ENCODE measurements around the gene CATSPERZ.

The CATSPERZ gene

GRCh38 chr11:64259533-64260067, 40.6 kb upstream of the CATSPERZ start:
- H3K4me3 ChIP-seq (replicated peaks; ENCODE audit: low read depth, low read length): no peak overlapping the region
- TF ChIP-seq CTCF (IDR thresholded peaks at IDR 0.05; ENCODE audit: low read length, missing control alignments): no peak

DNA sequence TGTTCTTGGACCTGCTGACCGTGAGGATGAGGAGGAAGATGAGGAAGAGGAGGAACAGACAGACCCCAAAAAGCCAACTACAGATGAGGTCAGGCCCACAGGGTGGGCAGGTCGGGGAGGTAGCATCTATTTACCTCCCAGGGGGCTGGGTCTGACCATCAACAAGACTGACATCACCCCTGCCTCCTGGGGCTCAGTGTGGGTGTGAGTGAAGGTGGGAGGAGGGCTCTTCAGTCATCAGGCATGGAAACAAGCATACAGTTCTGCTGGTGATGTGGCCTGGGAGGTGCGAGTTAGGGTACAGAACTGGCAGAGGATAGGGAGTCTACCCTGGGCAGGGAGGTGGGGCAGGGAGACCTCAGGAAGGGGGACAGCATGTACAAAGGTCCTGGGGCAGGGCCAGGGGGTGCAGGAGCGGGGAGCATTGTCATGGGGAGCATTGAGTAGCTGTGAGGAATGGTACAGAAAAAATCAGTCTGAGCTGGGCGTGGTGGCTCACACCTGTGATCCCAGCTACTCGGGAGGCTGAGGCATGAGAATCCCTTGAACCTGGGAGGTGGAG, 39.9 kb upstream of the CATSPERZ start:
- no peak for TF ChIP-seq CTCF (IDR thresholded peaks at IDR 0.05; ENCODE audit: low read length, missing control alignments)

More at GRCh38 chr11:64259533-64260067, 40.6 kb upstream of the CATSPERZ start:
- no peak for DNase-seq (ENCODE audit: low read depth)

DNA sequence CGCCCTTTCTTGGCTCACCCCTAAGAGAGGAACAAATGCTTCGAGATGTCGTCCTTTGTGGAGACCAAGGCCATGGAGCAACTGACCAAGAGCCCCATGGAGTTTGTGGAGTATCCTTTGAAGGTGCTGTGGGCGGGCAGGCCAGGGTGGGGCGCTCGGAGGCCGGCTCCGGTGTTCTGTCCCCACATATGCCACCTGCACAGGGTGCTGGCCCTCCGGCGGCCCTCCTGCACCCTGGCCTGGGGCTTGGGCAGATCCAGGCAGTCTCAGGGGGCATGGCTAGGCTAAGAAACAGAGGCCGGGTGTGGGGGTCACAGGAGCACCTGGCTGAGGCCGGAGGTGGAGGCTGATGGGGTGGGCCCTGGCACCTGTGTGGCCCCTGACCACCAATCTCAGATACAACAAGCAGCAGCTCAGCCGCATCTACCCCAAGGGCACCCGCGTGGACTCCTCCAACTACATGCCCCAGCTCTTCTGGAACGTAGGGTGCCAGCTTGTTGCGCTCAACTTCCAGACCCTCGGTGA, 38.5 kb upstream of the CATSPERZ start:
- TF ChIP-seq CTCF (IDR thresholded peaks at IDR 0.05; ENCODE audit: low read length, missing control alignments): no peak
- no peak overlapping the region for H3K4me3 ChIP-seq (replicated peaks; ENCODE audit: low read depth, low read length)
- DNase-seq (ENCODE audit: low read depth): no peak

More for the DNA sequence above, 39.9 kb upstream of the CATSPERZ start:
- no peak for DNase-seq (ENCODE audit: low read depth)
- no peak overlapping the region for H3K4me3 ChIP-seq (replicated peaks; ENCODE audit: low read depth, low read length)

- TF ChIP-seq CTCF (IDR thresholded peaks at IDR 0.05; ENCODE audit: low read length, missing control alignments): no peak
- H3K4me3 ChIP-seq (replicated peaks; ENCODE audit: low read depth, low read length): no peak overlapping the region
- no peak for DNase-seq (ENCODE audit: low read depth)
Observed at GRCh38 chr11:64262271-64263002, 37.7 kb upstream of the CATSPERZ start.

DNA sequence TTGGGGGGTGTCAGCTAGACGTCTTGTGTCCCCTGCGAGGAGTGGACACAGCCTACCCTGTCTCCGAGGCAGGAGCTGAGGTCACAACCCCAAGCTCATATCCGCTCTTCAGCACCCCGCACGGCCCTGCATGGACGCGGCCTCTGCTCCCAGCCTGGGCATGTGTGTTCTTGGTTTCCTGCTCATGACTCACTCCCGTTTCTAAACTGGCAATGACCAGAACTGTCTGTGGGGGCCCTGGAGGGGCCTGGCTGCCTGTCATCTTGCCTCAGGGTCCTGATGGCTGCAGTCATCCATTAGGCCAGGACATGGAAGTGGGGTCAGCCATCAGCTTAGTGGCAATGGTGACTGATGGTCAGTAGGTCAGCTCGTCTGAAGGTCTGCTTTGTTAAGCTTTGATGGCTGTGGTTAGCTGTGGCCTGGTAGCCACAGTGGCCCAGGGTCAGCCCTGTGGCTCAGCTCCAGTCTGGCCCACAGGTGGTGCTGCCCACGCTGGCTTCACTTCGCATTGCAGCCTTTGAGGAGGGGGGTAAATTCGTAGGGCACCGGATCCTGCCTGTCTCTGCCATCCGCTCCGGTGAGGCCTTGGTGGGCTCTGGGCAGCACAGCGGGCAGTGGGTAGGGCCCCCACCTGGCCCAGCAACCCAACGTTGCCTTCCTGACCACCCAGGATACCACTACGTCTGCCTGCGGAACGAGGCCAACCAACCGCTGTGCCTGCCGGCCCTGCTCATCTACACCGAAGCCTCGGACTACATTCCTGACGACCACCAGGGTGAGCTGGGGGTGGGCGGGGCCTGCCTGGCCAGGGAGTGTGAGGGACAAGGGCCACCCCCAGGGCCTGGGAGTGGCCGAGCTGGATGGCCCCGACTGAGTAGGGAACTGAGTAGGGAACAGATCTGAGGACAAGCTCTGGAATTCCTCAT, 36.9 kb upstream of the CATSPERZ start:
- DNase-seq (ENCODE audit: low read depth): peak; percentile 60
- H3K4me3 ChIP-seq (replicated peaks; ENCODE audit: low read depth, low read length): no peak overlapping the region
- no peak for TF ChIP-seq CTCF (IDR thresholded peaks at IDR 0.05; ENCODE audit: low read length, missing control alignments)

GRCh38 chr11:64263947-64264317, 36.2 kb upstream of the CATSPERZ start:
- TF ChIP-seq CTCF (IDR thresholded peaks at IDR 0.05; ENCODE audit: low read length, missing control alignments): no peak
- DNase-seq (ENCODE audit: low read depth): no peak
- H3K4me3 ChIP-seq (replicated peaks; ENCODE audit: low read depth, low read length): no peak overlapping the region

All from fibroblast of pulmonary artery (primary cell).